ENCODE data around the gene PTRH2.

PTRH2 gene

DNA sequence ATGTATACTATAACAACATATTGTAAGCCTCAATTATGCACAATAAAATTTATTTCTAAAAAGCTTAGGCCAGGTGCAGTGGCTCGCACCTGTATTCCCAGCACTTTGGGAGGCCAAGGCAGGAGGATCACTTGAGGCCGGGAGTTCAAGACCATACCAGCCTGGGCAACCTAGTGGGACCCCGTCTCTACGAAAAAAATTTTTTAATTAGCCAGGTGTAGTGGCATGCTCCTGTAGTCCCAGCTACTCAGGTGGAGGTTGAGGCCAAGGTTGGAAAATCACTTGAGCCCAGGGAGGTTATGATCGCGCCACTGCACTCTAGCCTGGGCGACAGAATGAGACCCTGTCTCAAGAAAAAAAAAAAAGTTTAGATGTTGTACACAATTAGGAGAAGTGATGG is 45.7 kb upstream of the PTRH2 start:
- DNase-seq (ENCODE audit: low read depth, low spot score), result no peak
- ChIA-PET CTCF (interaction anchor here (0.7 to 5.4 kb wide), 17 partner anchors 11 to 138 kb away, joined by 3 to 48 read pairs (median 4); partner anchors contain the start of genes PTRH2 and VMP1), POLR2A (interaction anchor here (0.7 to 6.2 kb wide), 4 partner anchors 77 to 100 kb away, joined by 3 to 449 read pairs (median 10); no protein-coding TSS in a partner anchor)
- H3K4me3 ChIP-seq (ENCODE audit: low read depth, low read length), result no peak overlapping the region
- TF ChIP-seq, protein P1, sequence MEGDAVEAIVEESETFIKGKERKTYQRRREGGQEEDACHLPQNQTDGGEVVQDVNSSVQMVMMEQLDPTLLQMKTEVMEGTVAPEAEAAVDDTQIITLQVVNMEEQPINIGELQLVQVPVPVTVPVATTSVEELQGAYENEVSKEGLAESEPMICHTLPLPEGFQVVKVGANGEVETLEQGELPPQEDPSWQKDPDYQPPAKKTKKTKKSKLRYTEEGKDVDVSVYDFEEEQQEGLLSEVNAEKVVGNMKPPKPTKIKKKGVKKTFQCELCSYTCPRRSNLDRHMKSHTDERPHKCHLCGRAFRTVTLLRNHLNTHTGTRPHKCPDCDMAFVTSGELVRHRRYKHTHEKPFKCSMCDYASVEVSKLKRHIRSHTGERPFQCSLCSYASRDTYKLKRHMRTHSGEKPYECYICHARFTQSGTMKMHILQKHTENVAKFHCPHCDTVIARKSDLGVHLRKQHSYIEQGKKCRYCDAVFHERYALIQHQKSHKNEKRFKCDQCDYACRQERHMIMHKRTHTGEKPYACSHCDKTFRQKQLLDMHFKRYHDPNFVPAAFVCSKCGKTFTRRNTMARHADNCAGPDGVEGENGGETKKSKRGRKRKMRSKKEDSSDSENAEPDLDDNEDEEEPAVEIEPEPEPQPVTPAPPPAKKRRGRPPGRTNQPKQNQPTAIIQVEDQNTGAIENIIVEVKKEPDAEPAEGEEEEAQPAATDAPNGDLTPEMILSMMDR (IDR thresholded peaks at IDR 0.05; ENCODE audit: insufficient read depth, low read length, missing control alignments), result no peak

DNA sequence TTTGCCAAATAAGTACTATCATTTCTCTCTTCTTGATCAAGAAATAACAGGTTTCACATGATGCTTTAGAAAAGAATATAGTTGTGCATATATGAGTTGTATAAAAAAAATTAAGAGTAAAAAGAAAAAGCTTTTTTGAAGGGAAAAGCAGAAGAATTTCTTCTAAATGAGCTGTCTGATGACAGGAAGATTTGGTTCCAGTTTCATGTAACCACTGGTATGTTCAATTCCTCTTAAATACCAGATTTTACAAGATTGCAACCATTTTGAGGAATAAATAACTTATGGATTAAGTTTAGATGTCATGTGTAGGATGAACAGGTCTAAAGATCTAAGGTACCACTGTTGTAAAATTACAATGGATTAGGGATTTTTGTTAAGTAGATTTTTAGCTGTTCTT is 45.2 kb upstream of the PTRH2 start:
- POLR2A ChIA-PET, result interaction anchor here (0.6 to 6.2 kb wide), 4 partner anchors 82 to 107 kb away, joined by 3 to 449 read pairs (median 4); no protein-coding TSS in a partner anchor

DNA sequence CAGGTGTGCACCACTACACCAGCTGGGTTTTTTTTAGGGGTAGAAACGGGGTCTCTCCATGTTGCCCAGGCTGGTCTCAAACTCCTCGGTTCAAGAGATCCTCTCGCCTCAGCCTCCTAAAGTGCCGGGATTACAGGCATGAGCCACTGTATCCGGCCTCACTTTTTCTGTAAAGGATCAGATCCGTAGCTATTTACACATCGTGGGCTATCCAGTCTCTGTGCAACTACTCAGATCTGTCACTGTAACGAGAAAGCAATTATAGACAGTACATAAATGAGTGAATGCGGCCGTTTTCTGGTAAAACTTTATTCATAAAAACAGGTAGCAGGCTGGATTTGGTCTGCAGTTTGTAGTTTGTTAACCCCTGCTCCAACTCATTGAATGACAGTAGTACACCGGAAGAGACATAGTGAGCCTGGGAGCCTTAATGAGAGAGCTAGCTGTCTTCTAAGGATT is 44.8 kb upstream of the PTRH2 start:
- POLR2A ChIA-PET, result interaction anchor here (0.6 to 6.2 kb wide), 2 partner anchors 91 to 108 kb away, joined by 3 to 449 read pairs; no protein-coding TSS in a partner anchor
- no peak for DNase-seq (ENCODE audit: low read depth, low spot score)
- CTCF ChIA-PET, result interaction anchor here (0.7 to 5.4 kb wide), 13 partner anchors 10 to 162 kb away, joined by 3 to 48 read pairs (median 3); no protein-coding TSS in a partner anchor

More for the DNA sequence above, 45.2 kb upstream of the PTRH2 start:
- TF ChIP-seq, protein P1 (IDR thresholded peaks at IDR 0.05; ENCODE audit: insufficient read depth, low read length, missing control alignments), result no peak
- CTCF ChIA-PET, result interaction anchor here (0.7 to 5.4 kb wide), 14 partner anchors 11 to 162 kb away, joined by 3 to 48 read pairs (median 4); no protein-coding TSS in a partner anchor
- no peak overlapping the region for H3K4me3 ChIP-seq (ENCODE audit: low read depth, low read length)
- no peak for DNase-seq (ENCODE audit: low read depth, low spot score)

DNA sequence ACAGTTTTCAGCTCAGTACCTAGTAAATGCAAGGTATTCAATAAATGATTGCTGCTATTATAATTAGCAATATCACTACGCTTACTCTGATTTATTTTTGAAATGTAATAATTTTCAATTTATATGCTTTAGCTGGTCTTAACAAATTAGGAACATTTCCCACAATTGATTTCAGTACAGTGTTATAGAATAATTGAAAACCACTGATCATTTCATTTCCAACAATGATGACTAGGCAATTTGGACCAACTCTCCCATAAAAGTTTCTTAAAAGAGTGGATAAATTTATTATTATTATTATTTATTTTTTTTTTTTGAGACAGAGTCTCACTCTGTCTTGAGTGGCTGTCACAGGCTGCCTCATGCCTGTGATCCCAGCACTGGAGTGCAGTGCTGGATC is 41.4 kb upstream of the PTRH2 start:
- TF ChIP-seq, protein P1 (IDR thresholded peaks at IDR 0.05; ENCODE audit: insufficient read depth, low read length, missing control alignments), result no peak
- ChIA-PET CTCF (interaction anchor here (0.6 to 5.1 kb wide), 4 partner anchors 15 to 288 kb away, joined by 3 to 30 read pairs (median 3); no protein-coding TSS in a partner anchor), POLR2A (interaction anchor here (1.6 to 2.6 kb wide), 3 partner anchors 89 to 98 kb away, joined by 4 to 14 read pairs (median 13); no protein-coding TSS in a partner anchor)
- no peak overlapping the region for H3K4me3 ChIP-seq (ENCODE audit: low read depth, low read length)
- DNase-seq (ENCODE audit: low read depth, low spot score), result no peak

More for the DNA sequence above, 44.8 kb upstream of the PTRH2 start:
- H3K4me3 ChIP-seq (ENCODE audit: low read depth, low read length), result no peak overlapping the region
- TF ChIP-seq, protein P1 (IDR thresholded peaks at IDR 0.05; ENCODE audit: insufficient read depth, low read length, missing control alignments), result no peak

DNA sequence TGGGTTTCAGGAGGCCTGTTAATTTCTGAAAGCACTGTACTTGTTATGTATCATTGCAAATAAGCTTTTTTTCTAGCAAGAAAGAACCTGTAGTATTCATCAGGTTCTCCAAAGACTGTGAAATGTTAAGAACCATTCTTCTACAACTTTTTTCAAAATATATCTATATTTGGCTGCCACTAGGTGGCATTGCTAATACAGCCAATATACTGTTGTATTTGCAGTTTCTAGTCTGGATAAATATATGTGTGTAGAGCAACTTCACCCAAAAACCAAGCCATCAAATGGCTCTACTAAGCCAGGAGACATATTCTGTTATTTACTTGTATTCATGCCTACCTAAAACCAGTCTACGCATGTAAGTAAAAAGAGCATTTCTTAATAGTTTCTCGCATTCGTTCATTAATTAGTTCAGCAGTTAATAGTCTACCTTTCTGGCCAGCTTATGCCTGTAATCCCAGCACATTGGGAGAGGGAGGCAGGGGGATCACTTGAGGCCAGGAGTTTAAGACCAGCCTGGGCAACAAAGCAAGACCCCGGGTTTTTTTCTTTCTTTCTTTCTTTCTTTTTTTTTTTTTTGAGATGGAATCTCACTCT is 39.7 kb upstream of the PTRH2 start:
- H3K4me3 ChIP-seq (ENCODE audit: low read depth, low read length), result no peak overlapping the region
- ChIA-PET POLR2A (interaction anchor here (0.9 to 2.6 kb wide), 4 partner anchors 91 to 113 kb away, joined by 3 to 14 read pairs (median 8); no protein-coding TSS in a partner anchor), CTCF (interaction anchor here (0.6 to 5.1 kb wide), 21 partner anchors 9 to 436 kb away, joined by 3 to 30 read pairs (median 4); partner anchors contain the start of genes PTRH2 and VMP1)
- no peak for DNase-seq (ENCODE audit: low read depth, low spot score)
- TF ChIP-seq, protein P1 (IDR thresholded peaks at IDR 0.05; ENCODE audit: insufficient read depth, low read length, missing control alignments), result peak; percentile 52

DNA sequence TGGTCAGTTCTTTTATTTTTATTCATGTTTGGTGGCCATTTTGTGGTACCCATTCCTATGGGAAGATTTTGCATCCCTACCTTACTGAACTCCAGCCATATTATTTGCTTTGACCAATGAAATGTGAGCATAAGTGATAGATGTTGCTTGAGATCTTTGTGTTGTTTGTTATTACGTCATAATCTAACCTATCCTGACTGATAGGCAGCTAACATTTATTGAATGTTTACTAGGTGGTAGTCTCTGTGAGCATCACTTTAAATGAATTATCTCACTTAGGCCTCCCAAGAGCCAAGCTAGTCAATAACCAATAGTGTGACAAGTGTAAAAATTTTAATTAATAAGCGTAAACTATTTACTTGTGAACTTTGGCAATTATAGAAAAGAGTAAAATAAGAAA is 37.8 kb upstream of the PTRH2 start:
- ChIA-PET CTCF (interaction anchor here (0.9 to 5.1 kb wide), 8 partner anchors 9 to 292 kb away, joined by 3 to 30 read pairs (median 5); no protein-coding TSS in a partner anchor), POLR2A (no interaction called here)
- TF ChIP-seq, protein P1 (IDR thresholded peaks at IDR 0.05; ENCODE audit: insufficient read depth, low read length, missing control alignments), result no peak
- no peak overlapping the region for H3K4me3 ChIP-seq (ENCODE audit: low read depth, low read length)
- no peak for DNase-seq (ENCODE audit: low read depth, low spot score)
